ENCODE data around the gene POU2AF1. TPM values are rescaled to one million over a fixed set of nuclear protein-coding genes. Genes with fewer than 3 reads are reported as not detected.

Gene POU2AF1
- total RNA-seq, 2 experiments from 2014 or later = 0.52 to 0.78 TPM

DNA sequence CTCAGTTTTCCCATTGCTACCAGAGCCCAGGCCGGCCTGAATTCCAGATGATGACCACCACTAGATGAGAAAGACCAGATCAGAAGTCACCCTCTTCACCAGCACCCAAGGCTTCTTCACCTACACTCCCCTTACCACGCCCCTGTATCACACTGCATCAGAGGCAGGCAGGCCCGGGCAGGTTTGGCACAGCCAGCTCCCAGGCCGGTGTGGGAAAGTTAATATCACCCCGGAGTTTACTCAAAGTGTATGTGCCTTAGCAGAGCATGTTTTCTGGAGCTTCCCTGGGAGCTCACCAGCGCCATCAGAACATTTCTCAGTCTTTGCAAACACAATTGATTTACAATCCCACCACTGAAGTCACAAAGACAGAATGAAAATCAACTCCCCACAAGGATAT lies 47.5 kb upstream of the POU2AF1 start:
- CTCF ChIA-PET = no interaction called here
- no peak for DNase-seq
- intact Hi-C loops (cut with DNase I, micrococcal nuclease) = no loop called here
- H3K4me3 Mint-ChIP-seq = no peak overlapping the region
- no peaks in the 10 kb centered on the region for H3K27me3 Mint-ChIP-seq
- Histone ChIP-seq H3K4me3 (ENCODE audit: low read length) (no peak overlapping the region), H3K36me3 (ENCODE audit: insufficient read depth, low read length) (no peaks in the 10 kb centered on the region), H3K27ac (ENCODE audit: low read depth in 1 of 2, low read length in 2 of 2) (no peak overlapping the region), H3K4me1 (ENCODE audit: insufficient read depth, low read length) (no peaks in the 10 kb centered on the region), H3K27me3 (ENCODE audit: control insufficient read depth in 1 of 2, insufficient read depth in 2 of 2, low read length in 2 of 2) (no peaks in the 10 kb centered on the region), H3K9me3 (ENCODE audit: control insufficient read depth in 1 of 2, insufficient read depth in 1 of 2, low read length in 2 of 2) (no peaks in the 10 kb centered on the region)
- TF ChIP-seq, protein P1, sequence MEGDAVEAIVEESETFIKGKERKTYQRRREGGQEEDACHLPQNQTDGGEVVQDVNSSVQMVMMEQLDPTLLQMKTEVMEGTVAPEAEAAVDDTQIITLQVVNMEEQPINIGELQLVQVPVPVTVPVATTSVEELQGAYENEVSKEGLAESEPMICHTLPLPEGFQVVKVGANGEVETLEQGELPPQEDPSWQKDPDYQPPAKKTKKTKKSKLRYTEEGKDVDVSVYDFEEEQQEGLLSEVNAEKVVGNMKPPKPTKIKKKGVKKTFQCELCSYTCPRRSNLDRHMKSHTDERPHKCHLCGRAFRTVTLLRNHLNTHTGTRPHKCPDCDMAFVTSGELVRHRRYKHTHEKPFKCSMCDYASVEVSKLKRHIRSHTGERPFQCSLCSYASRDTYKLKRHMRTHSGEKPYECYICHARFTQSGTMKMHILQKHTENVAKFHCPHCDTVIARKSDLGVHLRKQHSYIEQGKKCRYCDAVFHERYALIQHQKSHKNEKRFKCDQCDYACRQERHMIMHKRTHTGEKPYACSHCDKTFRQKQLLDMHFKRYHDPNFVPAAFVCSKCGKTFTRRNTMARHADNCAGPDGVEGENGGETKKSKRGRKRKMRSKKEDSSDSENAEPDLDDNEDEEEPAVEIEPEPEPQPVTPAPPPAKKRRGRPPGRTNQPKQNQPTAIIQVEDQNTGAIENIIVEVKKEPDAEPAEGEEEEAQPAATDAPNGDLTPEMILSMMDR (IDR thresholded peaks at IDR 0.05) = no peak
- H3K27ac Mint-ChIP-seq = no peak overlapping the region
- no peaks in the 10 kb centered on the region for H3K36me3 Mint-ChIP-seq (ENCODE audit: low read depth)
- H3K9me3 Mint-ChIP-seq = no peaks in the 10 kb centered on the region
- H3K4me1 Mint-ChIP-seq (ENCODE audit: low read depth) = no peaks in the 10 kb centered on the region
- no peak for ATAC-seq (ENCODE audit: poor library complexity)
- POLR2A ChIA-PET = no interaction called here

DNA sequence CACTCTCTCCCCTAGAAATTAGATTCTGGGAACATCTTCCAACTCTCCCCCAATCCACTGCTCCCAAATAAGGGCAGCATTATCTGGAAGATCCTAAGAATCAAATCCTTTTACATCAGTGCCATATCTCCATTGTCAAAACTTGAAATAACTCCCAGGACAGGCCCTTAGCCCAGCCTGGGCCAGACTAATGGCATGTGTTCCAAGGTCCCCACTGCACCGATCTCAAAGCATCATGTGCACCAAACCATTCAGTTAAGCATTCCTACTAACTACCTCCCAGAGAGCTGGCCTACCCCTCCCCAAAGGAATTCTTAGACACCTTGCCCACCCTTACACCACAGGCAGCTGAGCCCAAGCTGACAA lies 44.2 kb upstream of the POU2AF1 start:
- no peaks in the 10 kb centered on the region for H3K9me3 Mint-ChIP-seq
- H3K36me3 Mint-ChIP-seq (ENCODE audit: low read depth) = no peaks in the 10 kb centered on the region
- Histone ChIP-seq H3K27me3 (ENCODE audit: control insufficient read depth in 1 of 2, insufficient read depth in 2 of 2, low read length in 2 of 2) (no peaks in the 10 kb centered on the region), H3K36me3 (ENCODE audit: insufficient read depth, low read length) (no peaks in the 10 kb centered on the region), H3K27ac (ENCODE audit: low read depth in 1 of 2, low read length in 2 of 2) (no peak overlapping the region), H3K4me1 (ENCODE audit: insufficient read depth, low read length) (no peaks in the 10 kb centered on the region), H3K4me3 (ENCODE audit: low read length) (no peak overlapping the region), H3K9me3 (ENCODE audit: control insufficient read depth in 1 of 2, insufficient read depth in 1 of 2, low read length in 2 of 2) (no peaks in the 10 kb centered on the region)
- DNase-seq = no peak
- intact Hi-C loops (cut with DNase I, micrococcal nuclease) = loop anchor here (1.0 to 5.0 kb wide), 2 partner anchors 66 to 140 kb away; no protein-coding TSS in a partner anchor
- H3K27me3 Mint-ChIP-seq = no peaks in the 10 kb centered on the region
- peaks cover under 1% of the 10 kb centered on the region for H3K4me1 Mint-ChIP-seq (ENCODE audit: low read depth)
- H3K27ac Mint-ChIP-seq = no peak overlapping the region
- CTCF ChIA-PET = interaction anchor here (1.5 kb wide), 1 partner anchor 141 kb away, joined by 9 read pairs; no protein-coding TSS in a partner anchor
- TF ChIP-seq, protein P1 (IDR thresholded peaks at IDR 0.05) = no peak
- POLR2A ChIA-PET = no interaction called here
- H3K4me3 Mint-ChIP-seq = no peak overlapping the region
- ATAC-seq (ENCODE audit: poor library complexity) = no peak

DNA sequence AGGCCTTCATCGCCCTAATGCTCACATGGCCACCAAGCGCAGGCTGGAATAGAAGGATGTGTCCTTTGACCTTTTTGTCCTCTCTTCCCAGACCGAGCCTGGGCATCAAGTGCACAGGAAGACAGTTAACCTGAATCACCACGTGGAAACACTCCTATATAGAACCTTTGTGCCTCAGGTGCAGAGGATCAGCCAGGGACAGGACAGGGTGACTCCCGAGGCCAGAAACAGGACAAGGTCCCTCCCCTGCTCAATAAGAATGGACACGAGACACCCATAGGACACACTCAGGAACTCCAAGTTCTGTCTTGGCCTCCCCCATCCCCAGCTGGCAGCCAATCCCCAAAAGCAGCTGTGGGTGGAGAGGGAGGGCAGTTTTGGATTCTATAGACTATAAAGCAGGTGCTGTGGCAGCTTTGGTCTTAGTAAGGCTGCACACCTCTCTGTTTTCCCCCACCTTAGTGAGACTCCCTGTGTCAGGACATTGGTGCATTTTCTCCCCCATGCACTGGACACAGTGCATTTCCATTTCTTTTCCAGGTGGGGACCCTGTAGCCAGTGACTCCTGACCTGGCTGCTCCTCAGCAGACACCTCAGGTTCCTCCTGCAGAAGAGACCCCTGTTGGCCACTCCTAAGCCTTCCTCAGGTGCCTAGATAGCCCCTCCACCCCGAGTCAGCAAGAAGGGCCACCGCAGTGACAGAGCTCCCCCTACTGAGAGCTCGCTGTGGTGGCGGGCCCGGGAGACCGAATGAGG lies 43.6 kb upstream of the POU2AF1 start:
- intact Hi-C loops (cut with DNase I, micrococcal nuclease) = loop anchor here (1.0 to 5.0 kb wide), 2 partner anchors 65 to 139 kb away; no protein-coding TSS in a partner anchor
- H3K4me1 Mint-ChIP-seq (ENCODE audit: low read depth) = peaks cover 6% of the 10 kb centered on the region

More for the DNA sequence above, 43.6 kb upstream of the POU2AF1 start:
- H3K4me3 ChIP-seq (ENCODE audit: low read length) = no peak overlapping the region
- no peaks in the 10 kb centered on the region for H3K27me3 ChIP-seq (ENCODE audit: control insufficient read depth in 1 of 2, insufficient read depth in 2 of 2, low read length in 2 of 2)
- H3K4me1 ChIP-seq (ENCODE audit: insufficient read depth, low read length) = peaks cover 3% of the 10 kb centered on the region
- H3K9me3 Mint-ChIP-seq = no peaks in the 10 kb centered on the region
- peak; percentile 64 for ATAC-seq (ENCODE audit: poor library complexity)
- no peak overlapping the region for H3K27ac ChIP-seq (ENCODE audit: low read depth in 1 of 2, low read length in 2 of 2)
- H3K36me3 ChIP-seq (ENCODE audit: insufficient read depth, low read length) = no peaks in the 10 kb centered on the region
- H3K36me3 Mint-ChIP-seq (ENCODE audit: low read depth) = no peaks in the 10 kb centered on the region
- CTCF ChIA-PET = interaction anchor here (1.5 kb wide), 1 partner anchor 140 kb away, joined by 9 read pairs; no protein-coding TSS in a partner anchor
- DNase-seq = peak; percentile 10 to 59 (median 30)
- no peak overlapping the region for H3K27ac Mint-ChIP-seq
- H3K27me3 Mint-ChIP-seq = no peaks in the 10 kb centered on the region
- POLR2A ChIA-PET = no interaction called here
- TF ChIP-seq, protein P1 (IDR thresholded peaks at IDR 0.05) = peak; percentile 66
- H3K4me3 Mint-ChIP-seq = no peak overlapping the region
- H3K9me3 ChIP-seq (ENCODE audit: control insufficient read depth in 1 of 2, insufficient read depth in 1 of 2, low read length in 2 of 2) = no peaks in the 10 kb centered on the region
